Lower lobe of right lung (tissue), 2 donors: ENCODE results near the gene USP50. TPM values are rescaled to one million over a fixed set of nuclear protein-coding genes. Genes with fewer than 3 reads are reported as not detected.

Source experiments
- ATAC-seq, 2 donors: fragments of 200-7000 bp; cut with Tn5 transposase; one replicate each; pipeline ENCODE4 v1.9.1; 2020 to 2022; ENCODE audit warnings: mild to moderate bottlenecking in 2 of 2, moderate library complexity in 2 of 2
- DNase-seq: peaks from one replicate; pipeline ENCODE4 v3.0.0-alpha.2; 2020
- H3K27ac ChIP-seq: fragments of 200-600 bp; one replicate; pipeline ENCODE4 v1.8.0; 2022
- H3K27me3 ChIP-seq: fragments of 200-600 bp; one replicate; pipeline ENCODE4 v1.8.0; 2022; ENCODE audit warnings: low read depth
- H3K36me3 ChIP-seq: fragments of 200-600 bp; one replicate; pipeline ENCODE4 v1.8.0; 2022; ENCODE audit warnings: mild to moderate bottlenecking
- H3K4me1 ChIP-seq: fragments of 200-600 bp; one replicate; pipeline ENCODE4 v1.8.0; 2022
- H3K4me3 ChIP-seq: fragments of 200-600 bp; one replicate; pipeline ENCODE4 v1.8.0; 2022; ENCODE audit warnings: mild to moderate bottlenecking
- H3K9me3 ChIP-seq: fragments of 200-600 bp; one replicate; pipeline ENCODE4 v1.8.0; 2022
- intact Hi-C: fragments of 100-400 bp; cut with DNase I; formaldehyde crosslinking; loops from one replicate; pipeline ENCODE4 v1.11.0; 2022
- total RNA-seq: library from RNA; stranded (reverse); fragmentation: NEBNext Ultra II Directional; extraction: Animal tissue kit (Norgen Biotek cat#: 25700); gene quantifications from one replicate; pipeline ENCODE4 v1.2.1, GENCODE V29; 2021
- TF ChIP-seq, protein P1 (sequence below): fragments of 200-600 bp; IDR thresholded peaks from one replicate; pipeline ENCODE4 v1.8.0; 2022; ENCODE audit warnings: antibody characterized with exemption, mild to moderate bottlenecking
- donor health status: DM: no; HTN: yes; CAD: no; lungs with severe emphysema.

Gene USP50
- total RNA-seq, 1 donor from 2014 or later: not detected

DNA sequence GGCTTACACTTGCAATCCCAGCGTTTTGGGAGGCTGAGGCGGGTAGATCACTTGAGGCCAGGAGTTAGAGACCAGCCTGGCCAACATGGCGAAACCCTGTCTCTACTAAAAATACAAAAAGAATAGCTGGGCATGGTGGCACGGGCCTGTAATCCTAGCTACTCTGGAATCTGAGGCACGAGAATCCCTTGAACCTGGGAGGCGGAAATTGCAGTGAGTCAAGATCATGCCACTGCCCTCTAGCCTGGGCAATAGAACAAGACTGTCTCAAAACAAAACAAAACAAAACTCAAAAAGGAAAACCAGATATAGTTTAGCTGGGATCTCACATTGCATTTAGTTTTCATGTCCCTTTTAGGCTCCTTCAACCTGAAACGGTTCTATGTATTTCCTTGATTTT, 2.9 kb upstream of the USP50 start:
- no peak for ATAC-seq
- Histone ChIP-seq H3K27ac (no peak overlapping the region), H3K4me1 (no peaks in the 10 kb centered on the region), H3K9me3 (no peaks in the 10 kb centered on the region), H3K4me3 (no peak overlapping the region), H3K36me3 (no peaks in the 10 kb centered on the region), H3K27me3 (no peaks in the 10 kb centered on the region)
- TF ChIP-seq, protein P1, sequence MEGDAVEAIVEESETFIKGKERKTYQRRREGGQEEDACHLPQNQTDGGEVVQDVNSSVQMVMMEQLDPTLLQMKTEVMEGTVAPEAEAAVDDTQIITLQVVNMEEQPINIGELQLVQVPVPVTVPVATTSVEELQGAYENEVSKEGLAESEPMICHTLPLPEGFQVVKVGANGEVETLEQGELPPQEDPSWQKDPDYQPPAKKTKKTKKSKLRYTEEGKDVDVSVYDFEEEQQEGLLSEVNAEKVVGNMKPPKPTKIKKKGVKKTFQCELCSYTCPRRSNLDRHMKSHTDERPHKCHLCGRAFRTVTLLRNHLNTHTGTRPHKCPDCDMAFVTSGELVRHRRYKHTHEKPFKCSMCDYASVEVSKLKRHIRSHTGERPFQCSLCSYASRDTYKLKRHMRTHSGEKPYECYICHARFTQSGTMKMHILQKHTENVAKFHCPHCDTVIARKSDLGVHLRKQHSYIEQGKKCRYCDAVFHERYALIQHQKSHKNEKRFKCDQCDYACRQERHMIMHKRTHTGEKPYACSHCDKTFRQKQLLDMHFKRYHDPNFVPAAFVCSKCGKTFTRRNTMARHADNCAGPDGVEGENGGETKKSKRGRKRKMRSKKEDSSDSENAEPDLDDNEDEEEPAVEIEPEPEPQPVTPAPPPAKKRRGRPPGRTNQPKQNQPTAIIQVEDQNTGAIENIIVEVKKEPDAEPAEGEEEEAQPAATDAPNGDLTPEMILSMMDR: no peak
- intact Hi-C loops: no loop called here
- DNase-seq: no peak

DNA sequence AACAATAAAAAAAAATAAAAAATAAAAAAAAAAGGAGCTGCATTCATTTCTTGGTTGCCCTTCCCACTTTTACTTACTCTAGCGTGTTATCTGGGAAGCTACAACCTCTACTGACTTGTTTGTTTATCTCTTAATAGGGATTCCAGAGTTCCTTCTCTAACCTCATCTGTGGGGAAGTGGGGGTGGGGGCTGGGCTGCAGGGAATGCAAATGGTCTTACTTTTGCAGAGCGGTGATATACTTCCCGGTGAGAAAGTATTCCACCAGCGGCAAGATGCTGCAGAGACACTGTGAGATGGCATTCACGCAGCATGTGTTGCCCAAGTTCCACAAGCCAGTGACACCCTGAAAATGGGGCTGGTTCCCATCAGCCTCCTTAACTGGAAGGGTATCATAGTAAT, 2.1 kb downstream of the USP50 start:
- no peak for DNase-seq
- intact Hi-C loops: no loop called here
- no peak overlapping the region for H3K4me3 ChIP-seq
- ATAC-seq: no peak
- H3K36me3 ChIP-seq: no peaks in the 10 kb centered on the region
- H3K9me3 ChIP-seq: no peaks in the 10 kb centered on the region
- no peak overlapping the region for H3K27ac ChIP-seq
- TF ChIP-seq, protein P1: no peak
- no peaks in the 10 kb centered on the region for H3K4me1 ChIP-seq
- H3K27me3 ChIP-seq: no peaks in the 10 kb centered on the region

DNA sequence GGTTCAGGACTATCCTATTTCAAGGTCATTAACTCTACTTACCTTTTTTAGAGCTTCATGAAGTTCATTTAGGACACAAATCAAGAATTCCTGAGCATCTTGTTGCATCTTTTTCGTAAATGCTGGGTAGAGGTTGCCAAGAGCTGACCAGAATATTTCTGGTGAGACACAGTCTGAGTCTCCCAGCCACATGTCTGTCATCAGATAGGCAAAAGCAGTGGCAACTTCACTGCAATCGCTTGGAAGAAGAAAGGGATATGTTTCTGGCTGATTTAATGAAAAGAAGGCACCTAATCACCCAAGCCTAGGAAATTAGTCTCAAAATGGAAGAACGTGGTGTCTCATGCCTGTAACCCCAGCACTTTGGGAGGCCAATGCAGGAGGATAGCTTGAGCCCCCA, 2.9 kb downstream of the USP50 start:
- TF ChIP-seq, protein P1: no peak
- Histone ChIP-seq H3K27me3 (no peaks in the 10 kb centered on the region), H3K4me1 (no peaks in the 10 kb centered on the region), H3K9me3 (no peaks in the 10 kb centered on the region), H3K4me3 (no peak overlapping the region), H3K36me3 (no peaks in the 10 kb centered on the region), H3K27ac (no peak overlapping the region)
- ATAC-seq: no peak
- intact Hi-C loops: no loop called here
- DNase-seq: no peak

DNA sequence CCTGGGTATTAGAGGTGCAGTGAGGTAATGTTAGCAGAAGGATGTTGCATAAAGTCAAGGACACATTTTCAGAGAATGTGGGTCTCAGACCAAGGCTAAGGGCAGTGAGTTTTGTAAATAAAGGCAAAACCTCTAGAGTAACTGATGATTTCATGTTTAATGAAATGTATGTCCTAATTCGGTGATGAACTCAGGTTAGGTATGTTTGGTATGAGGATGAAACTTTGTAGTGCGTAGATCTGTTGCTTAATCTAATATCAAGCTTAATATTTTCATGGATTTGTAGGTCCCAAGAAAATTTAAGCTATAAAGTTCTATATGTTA, 3.6 kb downstream of the USP50 start:
- H3K4me3 ChIP-seq: no peak overlapping the region
- no peaks in the 10 kb centered on the region for H3K9me3 ChIP-seq
- no peaks in the 10 kb centered on the region for H3K4me1 ChIP-seq
- no peak for DNase-seq
- TF ChIP-seq, protein P1: no peak
- H3K27ac ChIP-seq: no peak overlapping the region
- no peak for ATAC-seq
- H3K27me3 ChIP-seq: no peaks in the 10 kb centered on the region
- H3K36me3 ChIP-seq: no peaks in the 10 kb centered on the region
- intact Hi-C loops: no loop called here

DNA sequence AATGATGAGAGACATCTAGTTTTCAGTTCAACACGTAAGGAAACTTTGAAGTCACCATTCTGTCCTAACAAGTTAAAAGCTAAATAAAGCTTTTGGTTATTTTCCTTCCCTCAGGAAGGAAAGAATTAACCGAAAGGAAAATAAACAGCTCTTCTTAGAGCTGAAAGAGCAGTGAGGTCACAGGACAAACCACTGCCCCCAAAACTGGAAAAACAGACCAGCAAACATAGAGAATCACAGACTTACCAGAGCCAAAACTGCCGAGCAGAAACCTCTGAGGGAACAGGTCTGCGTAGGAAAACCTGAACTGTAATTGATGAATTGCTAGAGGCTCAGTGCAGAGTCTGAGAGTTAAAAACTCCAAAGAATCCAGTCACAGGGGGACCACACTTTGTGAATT, 14.7 kb downstream of the USP50 start:
- intact Hi-C loops: no loop called here
- no peak for ATAC-seq

More for the DNA sequence above, 14.7 kb downstream of the USP50 start:
- TF ChIP-seq, protein P1: no peak
- Histone ChIP-seq H3K4me3 (no peak overlapping the region), H3K4me1 (no peaks in the 10 kb centered on the region), H3K36me3 (no peaks in the 10 kb centered on the region), H3K27me3 (no peaks in the 10 kb centered on the region), H3K27ac (no peak overlapping the region), H3K9me3 (no peaks in the 10 kb centered on the region)
- DNase-seq: no peak
